ENCODE results near the gene GLI3.

DNA sequence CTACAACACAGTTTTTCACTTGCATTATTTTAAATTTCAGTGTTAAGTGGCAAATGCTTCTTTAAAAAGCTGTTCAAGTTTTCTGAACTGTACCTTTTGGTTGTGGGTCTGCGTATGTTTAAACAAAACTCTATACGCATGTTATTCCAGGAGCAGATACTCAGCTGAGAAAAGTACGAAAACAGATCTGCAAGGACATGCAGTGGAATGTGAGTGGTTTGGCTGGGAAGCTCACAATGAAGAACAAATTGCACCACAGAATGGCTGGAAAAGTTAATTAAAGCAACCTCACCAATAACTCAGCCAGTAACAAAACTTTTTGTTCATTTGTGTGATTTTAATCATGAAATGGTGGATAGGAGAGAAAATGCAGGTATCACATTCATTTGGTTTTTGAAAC lies 17.6 kb downstream of the GLI3 start:
- TF ChIP-seq, protein P1, sequence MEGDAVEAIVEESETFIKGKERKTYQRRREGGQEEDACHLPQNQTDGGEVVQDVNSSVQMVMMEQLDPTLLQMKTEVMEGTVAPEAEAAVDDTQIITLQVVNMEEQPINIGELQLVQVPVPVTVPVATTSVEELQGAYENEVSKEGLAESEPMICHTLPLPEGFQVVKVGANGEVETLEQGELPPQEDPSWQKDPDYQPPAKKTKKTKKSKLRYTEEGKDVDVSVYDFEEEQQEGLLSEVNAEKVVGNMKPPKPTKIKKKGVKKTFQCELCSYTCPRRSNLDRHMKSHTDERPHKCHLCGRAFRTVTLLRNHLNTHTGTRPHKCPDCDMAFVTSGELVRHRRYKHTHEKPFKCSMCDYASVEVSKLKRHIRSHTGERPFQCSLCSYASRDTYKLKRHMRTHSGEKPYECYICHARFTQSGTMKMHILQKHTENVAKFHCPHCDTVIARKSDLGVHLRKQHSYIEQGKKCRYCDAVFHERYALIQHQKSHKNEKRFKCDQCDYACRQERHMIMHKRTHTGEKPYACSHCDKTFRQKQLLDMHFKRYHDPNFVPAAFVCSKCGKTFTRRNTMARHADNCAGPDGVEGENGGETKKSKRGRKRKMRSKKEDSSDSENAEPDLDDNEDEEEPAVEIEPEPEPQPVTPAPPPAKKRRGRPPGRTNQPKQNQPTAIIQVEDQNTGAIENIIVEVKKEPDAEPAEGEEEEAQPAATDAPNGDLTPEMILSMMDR (IDR thresholded peaks at IDR 0.05; ENCODE audit: insufficient read depth, low read depth, low read length), result no peak
- no peak for TF ChIP-seq EZH2 (IDR thresholded peaks at IDR 0.05; ENCODE audit: insufficient read depth, low read length)
